Amygdala (tissue), 56 donors: Measurements from ENCODE around the gene RTN4RL1.

ENCODE experiments used
- DNase-seq, 56 donors: peaks; one replicate each; lab custom pipeline; 2025; lab: John Stamatoyannopoulos, UW

RTN4RL1 gene

GRCh38 chr17:2059547-2060384 lies 34.6 kb upstream of the RTN4RL1 start:
- DNase-seq = no peak

GRCh38 chr17:2058586-2059546 lies 33.7 kb upstream of the RTN4RL1 start:
- peak in 11 of 56 donors; percentile 7 to 63 (median 30) for DNase-seq

- DNase-seq = no peak
Measured at GRCh38 chr17:2057760-2058585, 32.8 kb upstream of the RTN4RL1 start.

GRCh38 chr17:2057175-2057759 lies 32.1 kb upstream of the RTN4RL1 start:
- DNase-seq = no peak

GRCh38 chr17:2056206-2057174 lies 31.4 kb upstream of the RTN4RL1 start:
- DNase-seq = no peak

- no peak for DNase-seq
Measured at GRCh38 chr17:2055292-2056205, 30.4 kb upstream of the RTN4RL1 start.

GRCh38 chr17:2054512-2055291 lies 29.6 kb upstream of the RTN4RL1 start, which contains the start of gene HIC1:
TSS of gene HIC1 (plus strand) at chr17:2055103. CDS start at chr17:2056691, 1,588 bp downstream.
- DNase-seq = peak in 31 of 56 donors; percentile 15 to 74 (median 45)

- peak in 4 of 56 donors; percentile 45 to 57 (median 52) for DNase-seq
Measured at GRCh38 chr17:2054262-2054511, 29.1 kb upstream of the RTN4RL1 start.

- peak in 39 of 56 donors; percentile 28 to 76 (median 57) for DNase-seq
Measured at GRCh38 chr17:2053380-2054261, 28.5 kb upstream of the RTN4RL1 start.

- DNase-seq = no peak
Measured at GRCh38 chr17:2051933-2052559, 26.9 kb upstream of the RTN4RL1 start.

GRCh38 chr17:2051061-2051932 lies 26.2 kb upstream of the RTN4RL1 start:
- DNase-seq = peak in 12 of 56 donors; percentile 18 to 73 (median 32)

GRCh38 chr17:2050300-2051060 lies 25.3 kb upstream of the RTN4RL1 start:
- peak in 36 of 56 donors; percentile 21 to 88 (median 56) for DNase-seq
